Ishikawa (cell line): Measurements from ENCODE around the gene CARD18.

Experiments used
- CEBPB ChIP-seq: IDR thresholded peaks from 2 replicates; pipeline ENCODE4 v1.6.1; 2012
- CREB1 ChIP-seq: IDR thresholded peaks from 2 replicates; pipeline ENCODE4 v1.6.1; 2012; ENCODE audit warnings: low read depth
- EGR1 ChIP-seq: IDR thresholded peaks from 2 replicates; pipeline ENCODE4 v1.6.1; 2012
- EP300 ChIP-seq: IDR thresholded peaks from 2 replicates; pipeline ENCODE4 v1.6.1; 2012; ENCODE audit warnings: borderline replicate concordance
- FOXM1 ChIP-seq: IDR thresholded peaks from 2 replicates; pipeline ENCODE4 v1.6.1; 2012; ENCODE audit warnings: low read depth, borderline replicate concordance
- NFIC ChIP-seq: IDR thresholded peaks from 2 replicates; pipeline ENCODE4 v1.6.1; 2012
- RAD21 ChIP-seq: IDR thresholded peaks from 2 replicates; pipeline ENCODE4 v1.6.1; 2012; ENCODE audit warnings: low read depth
- TAF1 ChIP-seq: IDR thresholded peaks from 2 replicates; pipeline ENCODE4 v1.6.1; 2012; ENCODE audit warnings: low read depth, mild to moderate bottlenecking
- TCF12 ChIP-seq: IDR thresholded peaks from 2 replicates; pipeline ENCODE4 v1.6.1; 2012; ENCODE audit warnings: low read depth
- TEAD4 ChIP-seq: IDR thresholded peaks from 2 replicates; pipeline ENCODE4 v1.6.1; 2012
- YY1 ChIP-seq: IDR thresholded peaks from 2 replicates; pipeline ENCODE4 v1.6.1; 2012; ENCODE audit warnings: low read depth
- ZBTB7A ChIP-seq: IDR thresholded peaks from 2 replicates; pipeline ENCODE4 v1.6.1; 2012; ENCODE audit warnings: low read depth
- TF ChIP-seq, protein P1 (sequence below): IDR thresholded peaks from 2 replicates; pipeline ENCODE4 v1.6.1; 2012; ENCODE audit warnings: low read depth, mild to moderate bottlenecking
- TF ChIP-seq, protein P2 (sequence below): IDR thresholded peaks from 2 replicates; pipeline ENCODE4 v1.6.1; 2012
- TF ChIP-seq, protein P3 (sequence below): IDR thresholded peaks from 2 replicates; pipeline ENCODE4 v1.6.1; 2012

The CARD18 gene

GRCh38 chr11:105164208-105164607, 24.6 kb upstream of the CARD18 start:
- TF ChIP-seq RAD21 (no peak), EGR1 (no peak), NFIC (no peak), CREB1 (no peak), FOXM1 (no peak), TAF1 (no peak), TCF12 (no peak), CEBPB (no peak), TEAD4 (no peak), EP300 (no peak), ZBTB7A (no peak), YY1 (no peak)
- TF ChIP-seq, protein P1, sequence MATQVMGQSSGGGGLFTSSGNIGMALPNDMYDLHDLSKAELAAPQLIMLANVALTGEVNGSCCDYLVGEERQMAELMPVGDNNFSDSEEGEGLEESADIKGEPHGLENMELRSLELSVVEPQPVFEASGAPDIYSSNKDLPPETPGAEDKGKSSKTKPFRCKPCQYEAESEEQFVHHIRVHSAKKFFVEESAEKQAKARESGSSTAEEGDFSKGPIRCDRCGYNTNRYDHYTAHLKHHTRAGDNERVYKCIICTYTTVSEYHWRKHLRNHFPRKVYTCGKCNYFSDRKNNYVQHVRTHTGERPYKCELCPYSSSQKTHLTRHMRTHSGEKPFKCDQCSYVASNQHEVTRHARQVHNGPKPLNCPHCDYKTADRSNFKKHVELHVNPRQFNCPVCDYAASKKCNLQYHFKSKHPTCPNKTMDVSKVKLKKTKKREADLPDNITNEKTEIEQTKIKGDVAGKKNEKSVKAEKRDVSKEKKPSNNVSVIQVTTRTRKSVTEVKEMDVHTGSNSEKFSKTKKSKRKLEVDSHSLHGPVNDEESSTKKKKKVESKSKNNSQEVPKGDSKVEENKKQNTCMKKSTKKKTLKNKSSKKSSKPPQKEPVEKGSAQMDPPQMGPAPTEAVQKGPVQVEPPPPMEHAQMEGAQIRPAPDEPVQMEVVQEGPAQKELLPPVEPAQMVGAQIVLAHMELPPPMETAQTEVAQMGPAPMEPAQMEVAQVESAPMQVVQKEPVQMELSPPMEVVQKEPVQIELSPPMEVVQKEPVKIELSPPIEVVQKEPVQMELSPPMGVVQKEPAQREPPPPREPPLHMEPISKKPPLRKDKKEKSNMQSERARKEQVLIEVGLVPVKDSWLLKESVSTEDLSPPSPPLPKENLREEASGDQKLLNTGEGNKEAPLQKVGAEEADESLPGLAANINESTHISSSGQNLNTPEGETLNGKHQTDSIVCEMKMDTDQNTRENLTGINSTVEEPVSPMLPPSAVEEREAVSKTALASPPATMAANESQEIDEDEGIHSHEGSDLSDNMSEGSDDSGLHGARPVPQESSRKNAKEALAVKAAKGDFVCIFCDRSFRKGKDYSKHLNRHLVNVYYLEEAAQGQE = no peak
- TF ChIP-seq, protein P2, sequence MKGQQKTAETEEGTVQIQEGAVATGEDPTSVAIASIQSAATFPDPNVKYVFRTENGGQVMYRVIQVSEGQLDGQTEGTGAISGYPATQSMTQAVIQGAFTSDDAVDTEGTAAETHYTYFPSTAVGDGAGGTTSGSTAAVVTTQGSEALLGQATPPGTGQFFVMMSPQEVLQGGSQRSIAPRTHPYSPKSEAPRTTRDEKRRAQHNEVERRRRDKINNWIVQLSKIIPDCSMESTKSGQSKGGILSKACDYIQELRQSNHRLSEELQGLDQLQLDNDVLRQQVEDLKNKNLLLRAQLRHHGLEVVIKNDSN = no peak
- TF ChIP-seq, protein P3, sequence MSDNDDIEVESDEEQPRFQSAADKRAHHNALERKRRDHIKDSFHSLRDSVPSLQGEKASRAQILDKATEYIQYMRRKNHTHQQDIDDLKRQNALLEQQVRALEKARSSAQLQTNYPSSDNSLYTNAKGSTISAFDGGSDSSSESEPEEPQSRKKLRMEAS = no peak

- no peak for TF ChIP-seq CREB1
- no peak for TF ChIP-seq ZBTB7A
- no peak for TF ChIP-seq NFIC
- TF ChIP-seq YY1 = no peak
- no peak for TF ChIP-seq RAD21
- no peak for TF ChIP-seq TAF1
- no peak for TF ChIP-seq TCF12
- TF ChIP-seq, protein P3 = no peak
- TF ChIP-seq, protein P1 = no peak
- TF ChIP-seq, protein P2 = no peak
- no peak for TF ChIP-seq FOXM1
- no peak for TF ChIP-seq TEAD4
- TF ChIP-seq EGR1 = no peak
- TF ChIP-seq EP300 = no peak
Measured at GRCh38 chr11:105162506-105162905, 22.9 kb upstream of the CARD18 start.

- TF ChIP-seq FOXM1 (no peak), EP300 (no peak), CREB1 (no peak), ZBTB7A (no peak), CEBPB (no peak), TAF1 (no peak), NFIC (no peak), RAD21 (no peak), TCF12 (no peak), TEAD4 (no peak), EGR1 (no peak), YY1 (no peak)
- TF ChIP-seq, protein P3 = no peak
- TF ChIP-seq, protein P1 = no peak
- TF ChIP-seq, protein P2 = no peak
Measured at GRCh38 chr11:105158436-105158835, 18.9 kb upstream of the CARD18 start.

- TF ChIP-seq, protein P2 = no peak
- TF ChIP-seq FOXM1 = no peak
- no peak for TF ChIP-seq CREB1
- no peak for TF ChIP-seq NFIC
- no peak for TF ChIP-seq EP300
- no peak for TF ChIP-seq CEBPB
- TF ChIP-seq TCF12 = no peak
- TF ChIP-seq, protein P1 = no peak
- TF ChIP-seq YY1 = no peak
- TF ChIP-seq, protein P3 = no peak
- no peak for TF ChIP-seq RAD21
- no peak for TF ChIP-seq ZBTB7A
- TF ChIP-seq TEAD4 = no peak
- TF ChIP-seq EGR1 = no peak
- no peak for TF ChIP-seq TAF1
Measured at GRCh38 chr11:105156720-105157119, 17.2 kb upstream of the CARD18 start.
